H1 (cell line): ENCODE measurements around the gene IQCN. TPM values are rescaled to one million over a fixed set of nuclear protein-coding genes. Genes with fewer than 3 reads are reported as not detected.

Experiments used
- CBX5 ChIP-seq: fragments of 300-800, 300-1000 bp; sonication (generic); IDR thresholded peaks from 2 replicates; pipeline ENCODE4 v1.7.1; 2016; ENCODE audit warnings: antibody characterized with exemption, low read length, low read depth
- CHD2 ChIP-seq: IDR thresholded peaks from 2 replicates; pipeline ENCODE4 v1.6.1; 2012; ENCODE audit warnings: low read length, improper control_type of control experiment
- CREB1 ChIP-seq: IDR thresholded peaks from 2 replicates; pipeline ENCODE4 v1.6.1; 2012; ENCODE audit warnings: inconsistent platforms
- GABPA ChIP-seq: IDR thresholded peaks from 2 replicates; pipeline ENCODE4 v1.6.1; 2011; ENCODE audit warnings: mild to moderate bottlenecking, low read length, moderate library complexity, borderline replicate concordance; ENCODE audit not compliant: insufficient read depth
- JUN ChIP-seq: IDR thresholded peaks from 2 replicates; pipeline ENCODE4 v1.6.1; 2011; ENCODE audit warnings: low read depth, mild to moderate bottlenecking, improper control_type of control experiment, low read length
- KDM1A ChIP-seq: fragments of 200-600, 300-600 bp; sonication (generic); IDR thresholded peaks from 2 replicates; pipeline ENCODE4 v1.7.1; 2016; ENCODE audit warnings: mild to moderate bottlenecking, low read length, borderline replicate concordance
- KDM5A ChIP-seq: fragments of 200-600 bp; IDR thresholded peaks from 2 replicates; pipeline ENCODE4 v1.7.1; 2012; ENCODE audit warnings: mild to moderate bottlenecking, low read length, inconsistent platforms, mixed read lengths
- NANOG ChIP-seq: IDR thresholded peaks from 2 replicates; pipeline ENCODE4 v1.6.1; 2011; ENCODE audit warnings: low read length, low read depth, mild to moderate bottlenecking, inconsistent platforms; ENCODE audit not compliant: insufficient read depth, poor library complexity, severe bottlenecking
- PHF8 ChIP-seq: fragments of 200-600 bp; sonication (generic); conservative IDR thresholded peaks from 2 replicates; pipeline ENCODE4 v1.7.1; 2012; ENCODE audit warnings: low read depth, mild to moderate bottlenecking, inconsistent platforms, low read length, moderate library complexity
- POLR2AphosphoS5 ChIP-seq: IDR thresholded peaks from 2 replicates; pipeline ENCODE4 v1.6.1; 2011; ENCODE audit warnings: low read depth, low read length
- RAD21 ChIP-seq, 2 experiments: IDR thresholded peaks in 1 of 2; conservative IDR thresholded peaks in 1 of 2; 2 replicates each; pipeline ENCODE4 v1.6.1; 2011; ENCODE audit warnings: low read depth in 2 of 2, low read length in 2 of 2, improper control_type of control experiment in 1 of 2, inconsistent platforms in 1 of 2, mild to moderate bottlenecking in 1 of 2, moderate library complexity in 1 of 2
- RFX5 ChIP-seq: IDR thresholded peaks from 2 replicates; pipeline ENCODE4 v1.6.1; 2011; ENCODE audit warnings: low read depth, low read length, improper control_type of control experiment, borderline replicate concordance
- RXRA ChIP-seq: IDR thresholded peaks from 2 replicates; pipeline ENCODE4 v1.6.1; 2011; ENCODE audit warnings: low read depth, mild to moderate bottlenecking, low read length, moderate library complexity; ENCODE audit not compliant: insufficient read depth
- SAP30 ChIP-seq: fragments of 300-600 bp; sonication (generic); IDR thresholded peaks from 2 replicates; pipeline ENCODE4 v1.7.1; 2012; ENCODE audit warnings: low read length, moderate library complexity, mild to moderate bottlenecking, inconsistent platforms; ENCODE audit not compliant: insufficient read depth, insufficient replicate concordance
- SP2 ChIP-seq: IDR thresholded peaks from 2 replicates; pipeline ENCODE4 v1.6.1; 2012; ENCODE audit warnings: mild to moderate bottlenecking, low read length, inconsistent platforms
- SP4 ChIP-seq: IDR thresholded peaks from 2 replicates; pipeline ENCODE4 v1.6.1; 2012; ENCODE audit warnings: low read length, inconsistent platforms
- TAF7 ChIP-seq: optimal IDR thresholded peaks from 2 replicates; pipeline ENCODE3; 2011; ENCODE audit warnings: low read depth, mild to moderate bottlenecking, inconsistent platforms, low read length, moderate library complexity, borderline replicate concordance
- TCF12 ChIP-seq: IDR thresholded peaks from 2 replicates; pipeline ENCODE4 v1.6.1; 2011; ENCODE audit warnings: low read depth, mild to moderate bottlenecking, low read length
- ZNF274 ChIP-seq: IDR thresholded peaks from 2 replicates; pipeline ENCODE4 v1.7.0; 2012; ENCODE audit warnings: low read length, borderline replicate concordance; ENCODE audit errors: extremely low read depth
- polyA plus RNA-seq, 7 experiments: library from polyadenylated mRNA; depleted of rRNA in 3 of 7; stranded (reverse) in 5 of 7; unstranded in 2 of 7; fragments of >200 nt in 5 of 7; fragments of 200-250 nt in 2 of 7; gene quantifications; 1 replicate in 5 of 7; 2 replicates in 1 of 7; 4 replicates in 1 of 7; pipeline versions ENCODE4 v1.2.1 to v1.2.3, GENCODE V29; 2011 to 2013; ENCODE audit warnings: missing spikeins in 2 of 7, mixed read lengths in 2 of 7
- total RNA-seq: library from RNA; stranded (reverse); fragmentation: NEBNext Ultra II Directional; extraction: Animal tissue kit (Norgen Biotek cat#: 25700); gene quantifications from 2 replicates; pipeline ENCODE4 v1.2.1, GENCODE V29; 2021
- TF ChIP-seq, protein P1 (sequence below), 3 experiments: IDR thresholded peaks; 1 replicate in 2 of 3; 2 replicates in 1 of 3; pipeline versions ENCODE4 v1.5.1 to v1.6.1; 2011; ENCODE audit warnings: low read length in 3 of 3, mild to moderate bottlenecking in 3 of 3, inconsistent platforms in 2 of 3, low read depth in 1 of 3, moderate library complexity in 1 of 3; ENCODE audit not compliant: insufficient read depth in 1 of 3; ENCODE audit errors: control extremely low read depth in 1 of 3
- TF ChIP-seq, protein P2 (sequence below): IDR thresholded peaks from 2 replicates; pipeline ENCODE4 v1.6.1; 2012; ENCODE audit warnings: inconsistent platforms

Gene IQCN
- total and polyA plus RNA-seq, 2 of the 8 experiments (the other 6 are each of a cell fraction or from before 2014, with no cell fraction given): 0.36 to 1.0 TPM

DNA sequence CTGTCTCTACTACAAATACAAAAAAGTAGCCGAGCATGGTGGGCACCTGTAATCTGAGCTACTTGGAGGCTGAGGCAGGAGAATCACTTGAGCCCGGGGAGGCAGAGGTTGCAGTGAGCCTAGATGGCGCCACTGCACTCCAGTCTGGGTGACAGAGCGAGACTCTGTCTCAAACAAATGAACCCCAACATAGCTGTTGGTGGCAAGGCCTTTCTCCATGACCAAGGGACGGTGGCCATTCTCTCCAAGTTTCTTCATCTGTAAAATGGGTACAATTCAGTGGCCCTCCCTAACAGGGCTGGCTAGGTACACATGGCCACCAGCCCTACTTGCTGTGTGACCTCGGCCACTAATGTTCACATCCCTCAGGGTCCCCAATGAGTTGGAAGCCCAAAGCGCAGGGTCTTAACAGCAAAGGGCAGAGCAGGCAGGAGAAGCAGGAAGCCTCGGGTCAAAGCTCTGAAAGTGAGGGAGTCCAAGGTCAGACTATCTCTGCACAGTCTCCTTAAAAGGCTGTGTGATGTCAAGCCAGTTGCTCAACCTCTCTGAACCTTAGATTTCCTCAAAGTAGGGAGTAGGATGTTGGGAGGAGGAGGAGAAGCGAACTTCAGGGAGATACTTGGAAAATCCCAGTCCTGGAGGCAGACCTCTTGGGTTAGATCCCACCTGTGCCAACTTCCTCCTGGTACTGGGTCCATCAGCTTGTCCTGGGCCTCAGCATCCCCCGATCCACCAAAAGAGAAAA lies 4.4 kb upstream of the IQCN start (continued):
- TF ChIP-seq, protein P1, sequence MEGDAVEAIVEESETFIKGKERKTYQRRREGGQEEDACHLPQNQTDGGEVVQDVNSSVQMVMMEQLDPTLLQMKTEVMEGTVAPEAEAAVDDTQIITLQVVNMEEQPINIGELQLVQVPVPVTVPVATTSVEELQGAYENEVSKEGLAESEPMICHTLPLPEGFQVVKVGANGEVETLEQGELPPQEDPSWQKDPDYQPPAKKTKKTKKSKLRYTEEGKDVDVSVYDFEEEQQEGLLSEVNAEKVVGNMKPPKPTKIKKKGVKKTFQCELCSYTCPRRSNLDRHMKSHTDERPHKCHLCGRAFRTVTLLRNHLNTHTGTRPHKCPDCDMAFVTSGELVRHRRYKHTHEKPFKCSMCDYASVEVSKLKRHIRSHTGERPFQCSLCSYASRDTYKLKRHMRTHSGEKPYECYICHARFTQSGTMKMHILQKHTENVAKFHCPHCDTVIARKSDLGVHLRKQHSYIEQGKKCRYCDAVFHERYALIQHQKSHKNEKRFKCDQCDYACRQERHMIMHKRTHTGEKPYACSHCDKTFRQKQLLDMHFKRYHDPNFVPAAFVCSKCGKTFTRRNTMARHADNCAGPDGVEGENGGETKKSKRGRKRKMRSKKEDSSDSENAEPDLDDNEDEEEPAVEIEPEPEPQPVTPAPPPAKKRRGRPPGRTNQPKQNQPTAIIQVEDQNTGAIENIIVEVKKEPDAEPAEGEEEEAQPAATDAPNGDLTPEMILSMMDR (IDR thresholded peaks at IDR 0.05; ENCODE audit: control extremely low read depth in 1 of 3, insufficient read depth in 1 of 3, low read depth in 1 of 3, low read length in 3 of 3): peak; percentile 29 to 57 (median 56); a peak in 3 of 4 replicates
- TF ChIP-seq CBX5 (no peak), CHD2 (no peak), TAF7 (no peak), RAD21 (IDR thresholded peaks at IDR 0.05 in 1 of 2, conservative IDR thresholded peaks at IDR 0.05 in 1 of 2; ENCODE audit: low read depth in 2 of 2, low read length in 2 of 2) (peak in 1 of 2 experiments; percentile 32; a peak in 1 of 4 replicates), RXRA (no peak), SAP30 (no peak), POLR2AphosphoS5 (peak; percentile 67), NANOG (no peak), RFX5 (no peak), CREB1 (no peak), TCF12 (no peak), GABPA (no peak), KDM5A (no peak), SP2 (no peak), SP4 (no peak), KDM1A (no peak), ZNF274 (no peak), PHF8 (no peak), JUN (no peak)
- TF ChIP-seq, protein P2, sequence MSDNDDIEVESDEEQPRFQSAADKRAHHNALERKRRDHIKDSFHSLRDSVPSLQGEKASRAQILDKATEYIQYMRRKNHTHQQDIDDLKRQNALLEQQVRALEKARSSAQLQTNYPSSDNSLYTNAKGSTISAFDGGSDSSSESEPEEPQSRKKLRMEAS: no peak
